ENCODE measurements around the gene PARD6B. TPM values are rescaled to one million over a fixed set of nuclear protein-coding genes. Genes with fewer than 3 reads are reported as not detected.
"Not testable (repeated sequence)": the region's sequence is repeated elsewhere in the genome, so short reads cannot be mapped to it uniquely, and the experiment has no call there.

Gene PARD6B
- total RNA-seq, 1 donor from 2014 or later, result 3.2 TPM

GRCh38 chr20:50703651-50704438 lies 27.5 kb upstream of the PARD6B start:
- not testable (repeated sequence) for DNase-seq

- DNase-seq, result no peak
Measured at GRCh38 chr20:50704514-50704913, 26.9 kb upstream of the PARD6B start.

- DNase-seq, result no peak
Measured at GRCh38 chr20:50704971-50705370, 26.4 kb upstream of the PARD6B start.

GRCh38 chr20:50708845-50709635 lies 22.3 kb upstream of the PARD6B start:
- peak; percentile 24 for DNase-seq

- no peak for DNase-seq
Measured at GRCh38 chr20:50709636-50709973, 21.8 kb upstream of the PARD6B start.

- DNase-seq, result no peak
Measured at GRCh38 chr20:50710492-50711063, 20.8 kb upstream of the PARD6B start.

- no peak for DNase-seq
Measured at GRCh38 chr20:50711113-50711825, 20.1 kb upstream of the PARD6B start.

GRCh38 chr20:50712771-50713656 lies 18.4 kb upstream of the PARD6B start:
- no peak for DNase-seq

- peak; percentile 51 for DNase-seq
Measured at GRCh38 chr20:50713657-50714101, 17.7 kb upstream of the PARD6B start.

- DNase-seq, result not testable (repeated sequence)
Measured at GRCh38 chr20:50714426-50714825, 17.0 kb upstream of the PARD6B start.

GRCh38 chr20:50715694-50716093 lies 15.7 kb upstream of the PARD6B start:
- DNase-seq, result no peak

GRCh38 chr20:50716518-50716917 lies 14.9 kb upstream of the PARD6B start:
- DNase-seq, result no peak

GRCh38 chr20:50717312-50717711 lies 14.1 kb upstream of the PARD6B start:
- no peak for DNase-seq

- DNase-seq, result peak; percentile 41
Measured at GRCh38 chr20:50717974-50718761, 13.2 kb upstream of the PARD6B start.

- DNase-seq, result no peak
Measured at GRCh38 chr20:50719328-50719727, 12.1 kb upstream of the PARD6B start.

GRCh38 chr20:50720026-50720425 lies 11.4 kb upstream of the PARD6B start:
- DNase-seq, result no peak

- DNase-seq, result no peak
Measured at GRCh38 chr20:50720582-50720981, 10.8 kb upstream of the PARD6B start.

- no peak for DNase-seq
Measured at GRCh38 chr20:50721881-50722281, 9.5 kb upstream of the PARD6B start.

- no peak for DNase-seq
Measured at GRCh38 chr20:50722424-50723155, 8.8 kb upstream of the PARD6B start.

GRCh38 chr20:50723672-50724071 lies 7.7 kb upstream of the PARD6B start:
- DNase-seq, result no peak

All from tongue (tissue), 2 donors.